LNCAP (cell line): ENCODE measurements around the gene TMEM132C.

Experiments used
- TF ChIP-seq, protein P1 (sequence below): fragments of 450-650 bp; IDR thresholded peaks from 2 replicates; pipeline ENCODE4 v1.5.1; 2017; ENCODE audit warnings: mild to moderate bottlenecking

The TMEM132C gene

DNA sequence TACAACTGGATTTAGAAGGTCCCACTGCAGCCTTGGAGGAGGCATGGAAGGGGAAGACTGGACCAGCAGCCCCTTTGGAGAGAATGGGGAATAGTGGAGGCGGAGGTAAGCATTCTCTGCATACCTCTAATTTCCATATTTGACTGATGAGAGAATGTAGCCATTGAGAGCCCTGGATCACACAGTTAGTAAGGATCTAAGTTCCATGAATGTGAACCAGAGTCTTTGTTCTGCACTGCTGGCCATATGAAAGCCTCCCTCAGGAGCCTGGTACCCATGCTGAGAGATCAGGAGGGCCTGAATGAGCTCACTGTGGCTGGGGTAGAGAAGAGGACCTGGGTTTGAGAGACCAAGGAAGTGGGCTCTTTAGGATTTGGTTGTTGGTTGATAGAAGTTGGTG, 192.1 kb downstream of the TMEM132C start:
- TF ChIP-seq, protein P1, sequence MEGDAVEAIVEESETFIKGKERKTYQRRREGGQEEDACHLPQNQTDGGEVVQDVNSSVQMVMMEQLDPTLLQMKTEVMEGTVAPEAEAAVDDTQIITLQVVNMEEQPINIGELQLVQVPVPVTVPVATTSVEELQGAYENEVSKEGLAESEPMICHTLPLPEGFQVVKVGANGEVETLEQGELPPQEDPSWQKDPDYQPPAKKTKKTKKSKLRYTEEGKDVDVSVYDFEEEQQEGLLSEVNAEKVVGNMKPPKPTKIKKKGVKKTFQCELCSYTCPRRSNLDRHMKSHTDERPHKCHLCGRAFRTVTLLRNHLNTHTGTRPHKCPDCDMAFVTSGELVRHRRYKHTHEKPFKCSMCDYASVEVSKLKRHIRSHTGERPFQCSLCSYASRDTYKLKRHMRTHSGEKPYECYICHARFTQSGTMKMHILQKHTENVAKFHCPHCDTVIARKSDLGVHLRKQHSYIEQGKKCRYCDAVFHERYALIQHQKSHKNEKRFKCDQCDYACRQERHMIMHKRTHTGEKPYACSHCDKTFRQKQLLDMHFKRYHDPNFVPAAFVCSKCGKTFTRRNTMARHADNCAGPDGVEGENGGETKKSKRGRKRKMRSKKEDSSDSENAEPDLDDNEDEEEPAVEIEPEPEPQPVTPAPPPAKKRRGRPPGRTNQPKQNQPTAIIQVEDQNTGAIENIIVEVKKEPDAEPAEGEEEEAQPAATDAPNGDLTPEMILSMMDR = no peak

DNA sequence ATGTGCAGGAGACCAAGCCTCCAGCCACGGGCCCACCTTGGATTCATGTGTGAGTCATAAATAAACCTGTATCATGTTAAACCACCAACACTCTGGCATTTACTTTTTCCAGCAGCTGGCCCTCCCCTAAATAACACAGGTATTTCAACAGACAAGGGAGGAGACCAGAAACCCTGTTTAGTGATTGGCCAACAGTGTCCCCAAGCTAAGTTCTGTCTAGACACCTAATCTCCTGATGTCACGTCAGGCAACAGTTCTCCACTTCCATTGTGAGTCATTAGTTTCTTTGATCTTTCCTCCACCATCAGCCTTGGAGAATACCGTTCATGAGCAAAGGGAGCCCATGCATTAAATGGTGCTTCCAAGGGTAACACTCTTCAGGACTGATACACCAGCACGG, 196.9 kb downstream of the TMEM132C start:
- TF ChIP-seq, protein P1 = no peak

DNA sequence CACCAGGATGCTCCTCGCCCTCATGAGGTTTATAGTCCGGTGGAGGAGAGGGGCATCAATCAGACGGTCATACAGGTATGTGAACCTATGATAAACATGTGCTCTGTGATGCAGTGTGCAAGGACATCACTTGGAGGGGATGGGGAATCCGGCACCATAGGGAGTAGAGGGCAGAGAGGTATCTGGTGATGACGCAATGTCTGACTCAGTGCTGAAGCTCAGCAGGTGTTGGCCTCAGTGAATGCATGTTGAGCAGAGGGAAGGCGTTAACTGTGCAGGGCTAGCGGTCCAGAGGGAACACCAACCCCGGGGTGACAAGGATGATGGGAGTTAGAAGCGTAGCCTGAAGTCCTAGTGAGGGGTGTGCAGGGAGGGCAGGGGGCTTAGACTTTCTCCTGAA, 200.9 kb downstream of the TMEM132C start:
- TF ChIP-seq, protein P1 = no peak

DNA sequence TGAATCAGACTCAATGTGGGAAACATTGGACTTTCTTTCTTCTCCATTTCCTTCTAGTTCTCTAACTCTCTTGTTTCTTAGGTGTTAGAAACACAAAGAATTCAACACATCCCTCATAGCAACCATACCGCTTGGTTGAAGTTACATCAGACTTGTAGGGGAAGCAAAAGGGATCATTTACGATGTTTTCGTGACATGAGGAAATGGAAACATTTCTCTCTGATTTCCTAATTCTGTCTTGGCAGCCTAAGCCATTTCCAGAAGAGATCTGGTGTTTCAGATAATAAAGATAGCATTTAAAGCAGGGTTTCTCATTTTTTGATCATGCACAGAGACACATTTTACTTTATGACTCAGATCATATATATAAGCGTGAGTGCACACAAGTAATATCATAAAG, 202.0 kb downstream of the TMEM132C start:
- TF ChIP-seq, protein P1 = no peak

DNA sequence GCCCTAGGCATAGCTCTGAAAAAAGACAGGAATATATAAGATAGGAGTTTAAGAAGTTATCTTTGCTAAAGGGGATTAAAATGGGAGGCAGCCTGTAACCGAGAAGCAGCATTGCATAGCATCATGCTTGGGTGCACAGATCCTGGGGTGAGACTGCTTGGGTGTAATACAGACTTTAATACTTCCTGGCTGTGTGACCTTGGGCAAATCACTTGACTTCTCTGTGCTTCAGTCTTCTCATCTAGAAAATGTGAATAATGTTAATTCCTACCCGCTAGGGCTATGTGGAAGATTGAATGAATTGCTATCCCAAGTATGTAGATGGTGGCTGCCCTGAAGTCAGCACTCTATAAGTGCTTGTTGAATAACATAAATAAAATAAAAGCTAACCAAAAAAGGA, 204.5 kb downstream of the TMEM132C start:
- TF ChIP-seq, protein P1 = no peak

DNA sequence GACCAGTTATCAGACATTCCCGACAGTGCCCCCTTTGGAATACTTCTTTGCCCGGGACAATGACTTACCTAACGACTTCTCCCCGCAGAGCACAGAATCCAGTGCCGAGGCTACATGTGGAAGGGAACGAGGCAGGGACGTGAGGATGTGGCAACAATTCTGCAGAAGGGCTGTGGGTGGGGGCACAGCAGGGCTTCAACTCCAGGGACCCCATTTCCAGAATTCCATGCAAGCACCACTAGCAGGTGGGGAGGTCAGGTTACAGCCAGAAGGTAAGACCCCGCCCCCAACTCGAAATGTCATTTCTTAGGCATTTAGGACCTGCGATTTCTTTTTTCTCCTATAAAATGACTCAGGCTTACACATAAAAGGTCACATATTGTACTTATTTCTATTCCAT, 207.9 kb downstream of the TMEM132C start:
- TF ChIP-seq, protein P1 = no peak

DNA sequence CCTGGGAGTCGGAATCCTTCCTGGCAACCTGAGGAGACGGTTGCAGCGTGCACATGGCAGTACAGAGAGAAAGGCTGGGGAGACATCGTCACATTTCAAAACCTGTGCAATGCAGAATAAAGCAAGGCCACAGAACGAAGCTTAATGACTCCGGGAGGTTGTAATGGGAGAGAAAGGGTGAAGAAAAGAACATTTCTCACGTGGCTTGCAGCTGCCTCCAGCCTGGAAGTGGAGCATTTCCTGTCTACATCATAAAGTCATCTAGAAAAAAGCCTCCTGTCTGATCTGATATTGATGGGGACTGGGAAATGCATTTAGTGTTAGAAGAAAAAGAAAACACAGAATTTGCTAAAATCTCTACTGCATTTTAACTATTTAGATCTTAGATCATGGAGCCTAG, 209.3 kb downstream of the TMEM132C start:
- TF ChIP-seq, protein P1 = no peak

DNA sequence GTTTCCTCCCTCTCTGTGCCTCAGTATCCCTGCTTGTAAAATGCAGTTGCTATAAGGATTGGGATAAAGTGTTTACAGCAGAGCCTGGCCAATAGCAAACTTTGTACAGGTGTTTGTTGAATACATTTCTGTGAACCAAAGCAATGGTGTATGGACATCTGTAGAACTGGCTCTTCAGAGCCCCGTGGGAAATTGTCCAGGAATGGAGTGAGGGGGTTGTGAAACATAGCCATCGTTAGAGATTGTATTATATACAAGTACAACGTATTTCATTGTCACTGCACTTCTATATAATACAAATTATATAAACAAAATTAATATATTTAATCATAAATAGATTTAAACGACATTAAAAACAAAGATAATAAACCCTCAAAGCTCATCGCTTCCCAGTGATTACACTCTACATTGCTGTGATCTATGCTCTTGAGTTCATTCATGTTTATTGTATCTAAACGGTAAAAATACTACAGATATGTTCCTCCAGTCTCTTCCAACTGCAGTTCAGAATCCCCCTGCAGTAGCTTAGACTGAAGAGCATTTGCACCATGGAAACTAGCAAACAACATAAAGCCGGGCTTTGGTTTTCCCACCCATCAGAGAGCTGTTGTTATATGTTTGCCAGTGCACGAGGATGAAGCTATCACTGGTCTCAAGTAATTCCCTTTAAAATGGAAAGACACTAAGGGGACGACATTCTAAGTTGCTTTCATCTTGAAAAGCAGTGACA, 216.7 kb downstream of the TMEM132C start:
- TF ChIP-seq, protein P1 = no peak
